DMS153 (cell line): ENCODE results near the gene ARID5B.

Experiments used
- DNase-seq: peaks from one replicate; lab custom pipeline; 2025; lab: John Stamatoyannopoulos, UW

Gene ARID5B

GRCh38 chr10:62036186-62037081 lies 134.9 kb downstream of the ARID5B start:
- peak; percentile 75 for DNase-seq

- peak; percentile 30 for DNase-seq
These were observed 135.8 kb downstream of the ARID5B start for GRCh38 chr10:62037166-62037831.

- DNase-seq: peak; percentile 43
These were observed 136.6 kb downstream of the ARID5B start for GRCh38 chr10:62037890-62038608.

- peak; percentile 66 for DNase-seq
These were observed 137.2 kb downstream of the ARID5B start for GRCh38 chr10:62038609-62039190.

- no peak for DNase-seq
These were observed 138.5 kb downstream of the ARID5B start for GRCh38 chr10:62039954-62040353.

GRCh38 chr10:62040881-62041280 lies 139.4 kb downstream of the ARID5B start:
- DNase-seq: no peak

DNA sequence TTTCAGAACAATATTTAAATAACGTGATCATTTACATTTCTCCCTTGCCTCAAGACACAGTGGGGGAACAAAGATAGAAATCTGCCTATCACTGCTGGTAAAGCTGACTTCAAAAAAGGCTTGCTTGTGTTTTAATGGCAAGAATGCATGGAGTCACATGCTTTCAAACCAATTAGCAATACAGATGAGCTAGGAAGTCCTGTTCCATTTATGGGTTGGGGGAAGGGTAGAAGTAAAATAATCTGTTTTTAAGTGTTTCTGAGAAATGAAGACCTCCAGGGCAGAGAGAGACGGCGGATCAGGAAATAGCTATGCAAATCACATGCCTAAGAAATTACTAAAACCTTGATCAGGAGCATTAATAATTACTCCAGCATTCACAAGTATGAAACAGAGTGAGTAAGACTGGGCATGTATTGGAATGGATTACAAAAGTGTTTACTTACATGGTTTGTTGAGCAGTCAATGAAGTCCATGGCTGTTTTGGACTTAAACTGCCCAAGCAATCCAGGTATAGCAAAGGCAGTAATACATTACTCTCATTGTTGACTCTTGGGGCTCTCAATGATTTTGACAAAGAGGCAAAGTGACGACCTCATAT lies 142.0 kb downstream of the ARID5B start:
- no peak for DNase-seq

GRCh38 chr10:62044566-62044965 lies 143.1 kb downstream of the ARID5B start:
- no peak for DNase-seq

DNA sequence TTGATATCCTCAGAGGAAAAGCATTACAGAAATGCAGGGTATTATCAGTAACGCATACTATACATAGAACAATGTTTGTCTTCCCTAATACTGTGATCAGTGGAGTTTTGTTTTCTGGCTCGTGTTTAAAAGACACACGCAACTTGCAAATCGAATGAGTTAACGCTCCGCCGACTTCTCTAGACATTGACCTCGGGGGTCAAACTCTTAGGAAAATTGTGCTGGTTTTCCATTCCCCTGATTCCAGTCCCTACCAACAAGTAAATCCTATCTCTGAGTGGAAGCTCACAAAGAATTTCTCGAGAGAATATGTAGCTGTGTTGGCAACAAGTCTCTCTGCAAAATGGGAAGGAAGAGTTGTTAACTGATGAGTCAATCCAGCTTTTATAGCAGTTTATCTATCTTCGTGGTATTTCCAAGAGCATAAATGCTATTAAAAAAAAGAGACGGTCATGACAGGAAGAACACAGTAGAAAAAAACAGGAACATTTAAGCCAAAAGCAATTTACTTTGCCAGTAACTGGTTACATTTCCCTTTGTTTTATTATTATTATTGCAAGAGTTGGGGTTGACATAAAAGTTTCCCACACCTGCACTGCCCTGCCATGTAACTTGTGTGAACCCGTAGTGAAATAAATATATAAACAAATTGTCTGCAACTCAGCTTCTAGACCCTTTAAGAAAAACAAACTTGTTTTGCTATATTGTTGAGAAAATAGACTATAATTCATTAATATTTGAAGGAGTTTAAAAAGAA lies 144.4 kb downstream of the ARID5B start:
- DNase-seq: no peak

DNA sequence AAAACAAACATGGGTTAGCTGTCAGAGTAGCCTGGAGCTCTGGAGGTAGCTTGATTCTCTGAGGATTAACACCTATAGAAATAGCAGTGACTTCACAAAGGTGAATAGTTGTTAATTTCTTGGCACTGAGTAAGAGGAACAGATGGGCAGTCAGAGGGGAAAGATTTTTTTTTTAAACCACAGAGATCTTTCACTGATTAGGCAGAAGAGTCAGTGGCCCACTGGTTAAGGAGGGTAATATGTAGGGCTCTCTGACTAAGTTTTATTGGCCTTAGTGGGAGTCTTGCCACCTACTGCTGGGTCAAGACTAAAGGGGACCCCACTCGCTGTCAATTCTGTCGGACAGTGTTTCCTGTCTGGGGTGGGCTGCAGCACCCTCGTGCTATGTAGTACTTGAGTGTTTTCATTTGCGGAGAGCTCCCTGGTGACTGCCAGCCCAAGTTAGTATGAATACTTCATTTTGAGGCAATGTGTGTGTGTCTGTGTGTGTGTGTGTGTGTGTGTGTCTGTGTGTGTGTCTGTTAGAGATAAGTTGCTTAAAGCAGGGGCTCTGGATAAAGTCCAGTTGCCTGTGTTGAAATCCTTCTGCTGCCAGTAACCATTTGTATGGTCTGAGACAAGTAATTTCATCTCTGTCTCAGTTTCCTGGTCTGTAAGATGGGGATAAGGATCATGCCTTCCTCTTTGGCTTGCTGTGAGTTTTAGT lies 145.2 kb downstream of the ARID5B start:
- no peak for DNase-seq

GRCh38 chr10:62047228-62047892 lies 145.9 kb downstream of the ARID5B start:
- no peak for DNase-seq

DNA sequence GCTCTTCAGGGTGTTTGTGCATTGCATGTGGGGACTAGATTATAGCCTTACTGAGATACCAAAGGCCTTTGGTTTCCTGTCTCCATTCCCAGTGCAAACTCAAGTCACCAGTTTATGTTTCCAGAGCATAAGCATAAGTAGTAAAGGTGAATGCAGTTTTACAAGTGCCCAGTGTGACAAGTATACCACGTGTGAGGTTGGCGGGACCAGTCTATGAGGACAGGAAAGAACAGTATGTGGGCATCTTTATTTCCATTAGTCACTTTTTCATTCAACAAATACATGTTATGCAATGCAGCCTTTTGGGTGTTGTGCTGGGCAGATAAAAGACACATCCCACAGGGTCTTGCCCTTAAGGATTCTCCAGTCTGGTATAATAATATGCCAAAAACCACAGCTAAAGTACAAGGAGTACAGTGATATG lies 146.5 kb downstream of the ARID5B start:
- DNase-seq: no peak

GRCh38 chr10:62048470-62048869 lies 147.0 kb downstream of the ARID5B start:
- no peak for DNase-seq

- peak; percentile 65 for DNase-seq
These were observed 147.6 kb downstream of the ARID5B start for GRCh38 chr10:62048919-62049623.

- no peak for DNase-seq
These were observed 148.3 kb downstream of the ARID5B start for GRCh38 chr10:62049624-62050345.

DNA sequence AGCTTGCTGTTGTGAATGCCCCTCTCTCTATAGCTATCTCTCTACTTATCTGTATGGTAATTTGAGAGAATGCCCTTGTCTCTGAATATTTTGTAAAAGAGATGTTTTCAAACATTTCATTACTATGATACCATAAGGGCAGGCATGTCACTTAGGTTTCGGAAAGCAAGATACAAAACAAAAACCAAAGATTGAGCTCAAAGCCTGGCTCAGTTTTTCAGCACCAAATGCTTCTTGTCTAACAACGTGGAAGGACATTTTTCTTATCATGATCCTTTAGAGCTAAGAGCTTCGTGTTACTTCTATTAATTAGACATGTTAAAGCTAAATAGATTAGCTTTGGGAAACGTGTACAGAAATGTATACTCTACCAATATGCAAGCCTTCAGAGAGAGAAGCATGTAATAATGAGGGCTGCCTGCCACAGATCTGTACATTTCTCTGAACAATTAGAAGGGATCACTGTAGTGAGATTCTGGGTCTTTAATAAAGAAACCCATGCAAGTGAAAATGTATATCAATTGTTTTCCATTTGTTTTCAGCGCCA lies 148.9 kb downstream of the ARID5B start:
- DNase-seq: no peak

- DNase-seq: no peak
These were observed 149.5 kb downstream of the ARID5B start for GRCh38 chr10:62050893-62051433.

GRCh38 chr10:62052276-62052675 lies 150.8 kb downstream of the ARID5B start:
- DNase-seq: no peak
